ENCODE measurements around the gene HHAT. TPM values are rescaled to one million over a fixed set of nuclear protein-coding genes. Genes with fewer than 3 reads are reported as not detected.

The HHAT gene
- total and polyA plus RNA-seq, 8 donors = under 0.01 to 5.8 (median 1.6) TPM

GRCh38 chr1:210500831-210501230 lies 172.1 kb downstream of the HHAT start:
- 39 to 69% (median 59%) methylated on average over 2 of the region's 2 CpGs for WGBS, 5 donors

GRCh38 chr1:210504286-210504685 lies 175.6 kb downstream of the HHAT start:
- intact Hi-C loops (cut with DNase I; ENCODE audit: low total_unique reads) = no loop called here
- WGBS, 5 donors = 86 to 94% (median 91%) methylated on average over 3 of the region's 3 CpGs
- Histone ChIP-seq H3K36me3 (no peaks in the 10 kb centered on the region), H3K4me3 (no peak overlapping the region), H3K4me1 (no peaks in the 10 kb centered on the region), H3K27me3 (no peaks in the 10 kb centered on the region), H3K9me3 (no peaks in the 10 kb centered on the region), H3K27ac (no peak overlapping the region)
- no peak for DNase-seq
- TF ChIP-seq EP300 (IDR thresholded peaks at IDR 0.05) = no peak

More at GRCh38 chr1:210500831-210501230, 172.1 kb downstream of the HHAT start:
- Histone ChIP-seq H3K27ac (no peak overlapping the region), H3K36me3 (no peaks in the 10 kb centered on the region), H3K9me3 (no peaks in the 10 kb centered on the region), H3K4me3 (no peak overlapping the region), H3K4me1 (no peaks in the 10 kb centered on the region), H3K27me3 (no peaks in the 10 kb centered on the region)
- intact Hi-C loops (cut with DNase I; ENCODE audit: low total_unique reads) = no loop called here
- DNase-seq = no peak
- TF ChIP-seq CTCF (IDR thresholded peaks at IDR 0.05) = no peak

GRCh38 chr1:210505601-210506496 lies 177.1 kb downstream of the HHAT start:
- Histone ChIP-seq H3K4me3 (no peak overlapping the region), H3K27ac (no peak overlapping the region), H3K36me3 (no peaks in the 10 kb centered on the region), H3K4me1 (no peaks in the 10 kb centered on the region), H3K27me3 (no peaks in the 10 kb centered on the region), H3K9me3 (no peaks in the 10 kb centered on the region)
- intact Hi-C loops (cut with DNase I; ENCODE audit: low total_unique reads) = no loop called here
- DNase-seq = no peak
- WGBS, 5 donors = 52 to 64% (median 60%) methylated on average over 7 of the region's 7 CpGs
- TF ChIP-seq CTCF (IDR thresholded peaks at IDR 0.05) (no peak), POLR2AphosphoS5 (IDR thresholded peaks at IDR 0.05) (no peak)

GRCh38 chr1:210506689-210507088 lies 178.0 kb downstream of the HHAT start:
- H3K27ac ChIP-seq = no peak overlapping the region
- WGBS, 5 donors = 89 to 97% (median 90%) methylated on average over 2 of the region's 2 CpGs
- no peak overlapping the region for H3K4me3 ChIP-seq
- H3K27me3 ChIP-seq = no peaks in the 10 kb centered on the region
- TF ChIP-seq POLR2A (IDR thresholded peaks at IDR 0.05) (no peak), EP300 (IDR thresholded peaks at IDR 0.05) (no peak), POLR2AphosphoS5 (IDR thresholded peaks at IDR 0.05) (no peak), CTCF (IDR thresholded peaks at IDR 0.05) (no peak)
- no peaks in the 10 kb centered on the region for H3K36me3 ChIP-seq
- no peak for DNase-seq
- H3K9me3 ChIP-seq = no peaks in the 10 kb centered on the region
- intact Hi-C loops (cut with DNase I; ENCODE audit: low total_unique reads) = no loop called here
- no peaks in the 10 kb centered on the region for H3K4me1 ChIP-seq

GRCh38 chr1:210516092-210516656 lies 187.5 kb downstream of the HHAT start:
- DNase-seq = no peak
- H3K27ac ChIP-seq = no peak overlapping the region
- no peaks in the 10 kb centered on the region for H3K9me3 ChIP-seq
- H3K27me3 ChIP-seq = no peaks in the 10 kb centered on the region
- TF ChIP-seq EP300 (IDR thresholded peaks at IDR 0.05) (no peak), CTCF (IDR thresholded peaks at IDR 0.05) (no peak), POLR2A (IDR thresholded peaks at IDR 0.05) (no peak), POLR2AphosphoS5 (IDR thresholded peaks at IDR 0.05) (no peak)
- H3K4me1 ChIP-seq = no peaks in the 10 kb centered on the region
- 64 to 76% (median 69%) methylated on average over 3 of the region's 3 CpGs for WGBS, 5 donors
- no peak overlapping the region for H3K4me3 ChIP-seq
- peaks cover 0 to 5% (median 0%) of the 10 kb centered on the region in 4 donors for H3K36me3 ChIP-seq
- intact Hi-C loops (cut with DNase I; ENCODE audit: low total_unique reads) = no loop called here

All from stomach (tissue), 9 donors.